Measurements from ENCODE around the gene FAT2.

The FAT2 gene

DNA sequence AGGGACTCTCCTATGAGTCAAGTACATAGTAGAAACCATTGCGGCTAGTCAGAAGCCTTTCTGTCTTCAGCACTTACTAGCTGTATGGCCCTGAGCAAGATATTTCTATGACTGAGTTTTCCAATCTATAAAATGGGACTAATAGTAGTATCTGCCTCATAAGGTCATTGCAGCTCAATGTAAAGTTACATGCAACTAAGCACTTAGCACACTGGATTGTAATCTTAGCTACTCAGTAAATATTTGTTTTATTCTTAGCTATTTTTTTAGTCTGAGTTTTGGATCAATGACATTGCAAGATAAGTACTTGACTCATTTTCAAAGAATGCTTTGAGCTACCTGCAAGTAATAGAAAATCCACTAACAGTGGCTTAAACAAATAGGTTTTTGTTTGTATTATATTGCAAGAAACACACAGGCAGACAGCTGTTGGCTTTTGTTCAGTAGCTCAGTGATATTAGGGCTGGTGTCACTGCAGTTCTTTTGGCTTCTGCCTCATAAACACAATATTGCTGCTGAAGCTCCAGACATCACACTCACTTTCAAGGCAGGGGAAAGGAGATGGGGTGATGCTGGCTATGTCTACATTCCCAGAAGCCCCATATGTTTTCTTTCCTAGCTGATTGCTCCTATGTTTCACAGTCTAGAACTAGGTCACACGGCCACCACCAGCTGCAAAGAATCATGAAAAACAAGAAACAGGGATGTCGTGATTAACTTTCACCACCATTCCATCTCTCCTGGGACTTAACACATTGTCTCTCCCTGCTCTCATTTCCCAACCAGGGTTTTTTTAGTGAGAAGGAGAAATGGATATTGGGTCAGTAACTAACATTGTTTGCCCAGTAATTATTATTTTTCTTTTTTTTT is 26.9 kb upstream of the FAT2 start:
- Mint-ChIP-seq H3K27me3 (ENCODE audit: low read depth) (peaks cover 12% of the 10 kb centered on the region), H3K9me3 (no peaks in the 10 kb centered on the region), H3K27ac (no peak overlapping the region), H3K4me1 (peaks cover 14% of the 10 kb centered on the region), H3K36me3 (ENCODE audit: low read depth) (no peaks in the 10 kb centered on the region), H3K4me3 (no peak overlapping the region)
- TF ChIP-seq, protein P1, sequence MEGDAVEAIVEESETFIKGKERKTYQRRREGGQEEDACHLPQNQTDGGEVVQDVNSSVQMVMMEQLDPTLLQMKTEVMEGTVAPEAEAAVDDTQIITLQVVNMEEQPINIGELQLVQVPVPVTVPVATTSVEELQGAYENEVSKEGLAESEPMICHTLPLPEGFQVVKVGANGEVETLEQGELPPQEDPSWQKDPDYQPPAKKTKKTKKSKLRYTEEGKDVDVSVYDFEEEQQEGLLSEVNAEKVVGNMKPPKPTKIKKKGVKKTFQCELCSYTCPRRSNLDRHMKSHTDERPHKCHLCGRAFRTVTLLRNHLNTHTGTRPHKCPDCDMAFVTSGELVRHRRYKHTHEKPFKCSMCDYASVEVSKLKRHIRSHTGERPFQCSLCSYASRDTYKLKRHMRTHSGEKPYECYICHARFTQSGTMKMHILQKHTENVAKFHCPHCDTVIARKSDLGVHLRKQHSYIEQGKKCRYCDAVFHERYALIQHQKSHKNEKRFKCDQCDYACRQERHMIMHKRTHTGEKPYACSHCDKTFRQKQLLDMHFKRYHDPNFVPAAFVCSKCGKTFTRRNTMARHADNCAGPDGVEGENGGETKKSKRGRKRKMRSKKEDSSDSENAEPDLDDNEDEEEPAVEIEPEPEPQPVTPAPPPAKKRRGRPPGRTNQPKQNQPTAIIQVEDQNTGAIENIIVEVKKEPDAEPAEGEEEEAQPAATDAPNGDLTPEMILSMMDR (IDR thresholded peaks at IDR 0.05; ENCODE audit: unreplicated experiment in 3 of 3), result no peak

DNA sequence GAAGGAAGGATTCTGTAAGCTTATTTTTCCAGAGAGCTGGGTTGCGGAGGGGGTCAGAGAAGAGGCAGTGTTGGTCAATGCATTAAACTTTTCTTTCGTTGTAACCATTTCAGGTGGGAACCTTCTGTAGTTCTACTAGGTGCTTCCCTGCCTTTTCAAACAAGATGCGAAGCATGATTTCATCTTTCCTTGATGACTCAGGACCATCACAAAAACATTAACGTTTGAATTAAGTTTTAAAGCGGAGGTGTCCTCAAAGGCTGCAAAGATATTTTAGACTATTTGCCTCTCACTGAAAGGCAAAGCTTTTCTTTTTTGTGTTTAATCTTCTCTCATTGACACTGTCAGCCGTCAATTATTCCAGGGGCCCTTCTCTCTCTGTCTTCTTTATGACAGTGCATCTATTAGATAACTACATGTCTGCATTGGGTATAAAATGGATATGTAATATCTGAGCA is 26.3 kb upstream of the FAT2 start:
- Mint-ChIP-seq H3K4me1 (peaks cover 17% of the 10 kb centered on the region), H3K36me3 (ENCODE audit: low read depth) (no peaks in the 10 kb centered on the region), H3K4me3 (no peak overlapping the region), H3K9me3 (no peaks in the 10 kb centered on the region), H3K27ac (no peak overlapping the region), H3K27me3 (ENCODE audit: low read depth) (peaks cover 11% of the 10 kb centered on the region)
- TF ChIP-seq, protein P1 (IDR thresholded peaks at IDR 0.05; ENCODE audit: unreplicated experiment in 3 of 3), result no peak

DNA sequence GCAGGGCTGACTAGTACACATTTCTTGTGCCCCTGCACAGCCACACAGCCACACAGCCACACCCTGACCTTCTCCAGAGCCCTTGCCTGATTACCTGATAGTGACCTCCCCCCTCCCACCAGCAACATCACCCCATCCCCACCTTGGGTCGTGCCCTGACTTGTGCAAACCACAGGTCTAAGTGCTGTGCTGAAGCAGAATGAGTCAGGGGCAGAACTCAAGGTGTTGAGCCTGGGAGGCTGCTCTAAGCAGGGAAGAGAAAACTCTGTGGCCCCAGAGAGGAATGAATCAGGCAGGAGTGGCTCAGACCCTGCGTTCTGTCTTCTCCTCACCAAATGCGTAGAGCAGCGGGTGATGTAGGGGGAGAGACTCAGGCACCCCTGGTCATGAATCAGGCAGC is 24.3 kb upstream of the FAT2 start:
- peaks cover 15% of the 10 kb centered on the region for H3K4me1 Mint-ChIP-seq
- no peak overlapping the region for H3K4me3 Mint-ChIP-seq
- H3K27ac Mint-ChIP-seq, result no peak overlapping the region
- peaks cover 4% of the 10 kb centered on the region for H3K27me3 Mint-ChIP-seq (ENCODE audit: low read depth)
- H3K9me3 Mint-ChIP-seq, result no peaks in the 10 kb centered on the region
- TF ChIP-seq, protein P1 (IDR thresholded peaks at IDR 0.05; ENCODE audit: unreplicated experiment in 3 of 3), result no peak
- no peaks in the 10 kb centered on the region for H3K36me3 Mint-ChIP-seq (ENCODE audit: low read depth)

DNA sequence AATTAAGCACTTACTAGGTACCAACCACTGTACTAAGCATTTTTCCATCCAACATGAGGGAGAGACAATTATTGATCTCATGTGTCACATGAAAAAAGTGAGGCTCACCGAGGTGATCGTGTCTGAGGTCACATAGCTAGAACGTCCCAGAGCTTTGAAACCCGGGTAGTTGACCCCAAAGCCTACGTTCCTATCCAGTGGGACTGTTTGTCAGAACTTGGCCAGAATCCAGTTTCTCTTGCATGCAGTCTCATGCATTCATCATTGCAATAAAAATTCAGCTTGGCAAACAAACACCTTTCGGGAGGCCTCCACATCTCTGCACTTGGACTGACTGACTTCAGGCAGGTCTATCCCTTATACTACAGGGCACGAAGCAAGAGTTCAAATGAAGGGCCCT is 23.4 kb upstream of the FAT2 start:
- Mint-ChIP-seq H3K36me3 (ENCODE audit: low read depth) (no peaks in the 10 kb centered on the region), H3K27me3 (ENCODE audit: low read depth) (peaks cover 4% of the 10 kb centered on the region), H3K4me3 (no peak overlapping the region), H3K9me3 (no peaks in the 10 kb centered on the region), H3K27ac (no peak overlapping the region), H3K4me1 (peaks cover 15% of the 10 kb centered on the region)
- TF ChIP-seq, protein P1 (IDR thresholded peaks at IDR 0.05; ENCODE audit: unreplicated experiment in 3 of 3), result no peak

DNA sequence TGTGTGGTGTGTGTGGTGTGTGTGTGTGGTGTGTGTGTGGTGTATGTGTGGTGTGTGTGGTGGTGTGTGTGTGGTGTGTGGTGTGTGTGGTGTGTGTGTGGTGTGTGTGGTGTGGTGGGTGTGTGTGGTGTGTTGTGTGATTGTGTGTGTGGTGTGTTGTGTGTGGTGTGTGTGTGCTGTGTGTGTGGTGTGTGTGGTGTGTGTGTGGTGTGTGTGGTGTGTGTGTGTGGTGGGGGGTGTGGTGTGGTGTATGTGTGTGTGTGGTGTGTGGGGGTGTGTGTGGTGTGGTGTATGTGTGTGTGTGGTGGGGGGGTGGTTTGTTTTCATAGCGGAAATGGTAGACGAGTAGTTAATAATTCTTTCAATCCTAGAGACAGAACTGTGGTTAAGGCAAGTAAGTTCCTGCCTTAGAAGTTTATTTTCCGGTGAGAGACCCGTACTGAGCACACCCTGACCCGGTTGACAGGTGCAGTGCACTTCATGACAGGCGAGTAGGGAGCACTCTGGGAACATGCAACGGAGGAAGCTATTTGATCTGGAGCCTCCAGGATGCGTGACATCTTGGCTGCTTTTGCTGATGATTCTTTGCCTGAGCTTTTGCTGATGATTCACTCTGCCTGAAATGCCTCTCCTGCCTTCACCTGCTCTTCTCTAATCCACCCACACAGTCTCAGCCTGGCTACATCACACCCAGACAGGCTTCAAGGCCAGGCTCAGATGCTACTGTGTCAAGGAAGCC is 21.7 kb upstream of the FAT2 start:
- Mint-ChIP-seq H3K4me3 (no peak overlapping the region), H3K9me3 (no peaks in the 10 kb centered on the region), H3K4me1 (peaks cover 15% of the 10 kb centered on the region), H3K36me3 (ENCODE audit: low read depth) (no peaks in the 10 kb centered on the region), H3K27ac (peak overlapping the region in 1 of 3 experiments; percentile 57), H3K27me3 (ENCODE audit: low read depth) (peaks cover 4% of the 10 kb centered on the region)
- TF ChIP-seq, protein P1 (IDR thresholded peaks at IDR 0.05; ENCODE audit: unreplicated experiment in 3 of 3), result no peak

Data from nephron (organoid).